A673 (cell line): ENCODE measurements around the gene MAEA. TPM values are rescaled to one million over a fixed set of nuclear protein-coding genes. Genes with fewer than 3 reads are reported as not detected.

Experiments used
- BruUV-seq: library from RNA; stranded (reverse); fragments of 400-500 nt; replicated peaks from 2 replicates; lab custom pipeline; 2021; lab: Mats Ljungman, UMichigan
- CTCF ChIA-PET: fragments of 300-600 bp; sonication (Branson Sonifier 250); formaldehyde crosslinking; loops from one replicate; lab custom pipeline; 2022; ENCODE audit warnings: antibody characterized with exemption; lab: Charles Lee
- POLR2A ChIA-PET: fragments of 300-600 bp; sonication (Branson Sonifier 250); formaldehyde crosslinking; loops from one replicate; lab custom pipeline; 2022; ENCODE audit warnings: antibody characterized with exemption; ENCODE audit not compliant: low non-redundant PET; lab: Charles Lee
- DNase-seq: peaks from one replicate; pipeline ENCODE4 v3.0.0-alpha.2; 2015; ENCODE audit warnings: low spot score
- H3K27ac ChIP-seq: fragments of 200-600 bp; sonication (generic); 2 replicates; pipeline ENCODE4 v1.5.1; 2016; ENCODE audit warnings: mixed run types, low read depth, mild to moderate bottlenecking, mixed read lengths, antibody characterized with exemption, low read length; ENCODE audit not compliant: poor library complexity, severe bottlenecking
- H3K27me3 ChIP-seq: fragments of 200-600 bp; sonication (generic); replicated peaks from 2 replicates; pipeline ENCODE4 v1.6.1; 2017; ENCODE audit warnings: mixed run types, low read depth, mild to moderate bottlenecking, mixed read lengths, antibody characterized with exemption, low read length; ENCODE audit not compliant: insufficient read depth, poor library complexity
- H3K36me3 ChIP-seq: fragments of 200-600 bp; sonication (generic); 2 replicates; pipeline ENCODE4 v1.6.1; 2016; ENCODE audit warnings: mixed run types, mild to moderate bottlenecking, mixed read lengths, antibody characterized with exemption, low read length; ENCODE audit not compliant: insufficient read depth, poor library complexity, severe bottlenecking
- H3K4me1 ChIP-seq: fragments of 200-600 bp; sonication (generic); 2 replicates; pipeline ENCODE4 v1.6.1; 2017; ENCODE audit warnings: mixed run types, mild to moderate bottlenecking, mixed read lengths, antibody characterized with exemption, low read length; ENCODE audit not compliant: insufficient read depth, poor library complexity, severe bottlenecking
- H3K4me3 ChIP-seq: fragments of 200-600 bp; sonication (generic); 2 replicates; pipeline ENCODE4 v1.5.1; 2016; ENCODE audit warnings: low read depth, mixed run types, mild to moderate bottlenecking, mixed read lengths, low read length; ENCODE audit not compliant: poor library complexity, severe bottlenecking
- H3K9me3 ChIP-seq: fragments of 200-600 bp; sonication (generic); 2 replicates; pipeline ENCODE4 v1.6.1; 2016; ENCODE audit warnings: mixed run types, low read depth, mild to moderate bottlenecking, mixed read lengths, antibody characterized with exemption, low read length; ENCODE audit not compliant: poor library complexity, severe bottlenecking
- CTCF ChIP-seq: fragments of 300-800, 200-600 bp; sonication (generic); conservative IDR thresholded peaks from 2 replicates; pipeline ENCODE4 v1.5.1; 2017; ENCODE audit warnings: low read depth, mild to moderate bottlenecking, antibody characterized with exemption, low read length, moderate library complexity, mixed read lengths
- EZH2 ChIP-seq: fragments of 200-600 bp; sonication (generic); IDR thresholded peaks from 2 replicates; pipeline ENCODE4 v1.6.1; 2017; ENCODE audit warnings: borderline replicate concordance, low read depth, mild to moderate bottlenecking, mixed read lengths, antibody characterized with exemption, low read length; ENCODE audit not compliant: poor library complexity, severe bottlenecking
- intact Hi-C: fragments of 100-400 bp; cut with micrococcal nuclease; formaldehyde crosslinking; loops from one replicate; pipeline ENCODE4 v1.10.0; 2022; ENCODE audit not compliant: unreplicated experiment
- total RNA-seq: library from RNA; stranded (reverse); gene quantifications from 2 replicates; pipeline ENCODE4 v1.2.3, GENCODE V29; 2021

MAEA gene
- total RNA-seq, 1 experiment from 2014 or later, result 87.0 TPM

GRCh38 chr4:1297023-1297395, 7.3 kb downstream of the MAEA start:
- Histone ChIP-seq H3K27me3 (no peaks in the 10 kb centered on the region), H3K4me1 (peaks cover 13% of the 10 kb centered on the region), H3K9me3 (no peaks in the 10 kb centered on the region), H3K27ac (no peak overlapping the region), H3K4me3 (no peak overlapping the region), H3K36me3 (no peaks in the 10 kb centered on the region)
- DNase-seq, result no peak
- intact Hi-C loops, result no loop called here
- ChIA-PET CTCF (no interaction called here), POLR2A (no interaction called here)
- TF ChIP-seq CTCF (no peak), EZH2 (no peak)
- BruUV-seq, result no TSS peak

- TF ChIP-seq CTCF (no peak), EZH2 (no peak)
- H3K27ac ChIP-seq, result no peak overlapping the region
- intact Hi-C loops, result no loop called here
- ChIA-PET POLR2A (no interaction called here), CTCF (no interaction called here)
- peaks cover 13% of the 10 kb centered on the region for H3K4me1 ChIP-seq
- H3K36me3 ChIP-seq, result no peaks in the 10 kb centered on the region
- DNase-seq, result no peak
- no TSS peak for BruUV-seq
- no peak overlapping the region for H3K4me3 ChIP-seq
- H3K9me3 ChIP-seq, result no peaks in the 10 kb centered on the region
- H3K27me3 ChIP-seq, result no peaks in the 10 kb centered on the region
These were observed 8.0 kb downstream of the MAEA start for GRCh38 chr4:1297456-1298325.

- TF ChIP-seq CTCF (no peak), EZH2 (no peak)
- CTCF ChIA-PET, result no interaction called here
- BruUV-seq, result no TSS peak
- POLR2A ChIA-PET, result no interaction called here
- Histone ChIP-seq H3K27ac (no peak overlapping the region), H3K4me1 (peaks cover 13% of the 10 kb centered on the region), H3K9me3 (no peaks in the 10 kb centered on the region), H3K27me3 (no peaks in the 10 kb centered on the region), H3K4me3 (no peak overlapping the region), H3K36me3 (no peaks in the 10 kb centered on the region)
- DNase-seq, result no peak
- intact Hi-C loops, result no loop called here
These were observed 8.8 kb downstream of the MAEA start for GRCh38 chr4:1298461-1298860.
